ENCODE measurements around the gene TK1. TPM values are rescaled to one million over a fixed set of nuclear protein-coding genes. Genes with fewer than 3 reads are reported as not detected.
"Not testable (repeated sequence)": the region's sequence is repeated elsewhere in the genome, so short reads cannot be mapped to it uniquely, and the experiment has no call there.

Gene TK1
- total RNA-seq, 1 donor from 2014 or later: 65.9 TPM

GRCh38 chr17:78147315-78147998 is 39.4 kb downstream of the TK1 start:
- intact Hi-C loops (cut with micrococcal nuclease): no loop called here
- Mint-ChIP-seq H3K9me3 (no peaks in the 10 kb centered on the region), H3K4me3 (ENCODE audit: low read depth) (no peak overlapping the region), H3K36me3 (ENCODE audit: low read depth) (peaks cover 4% of the 10 kb centered on the region), H3K4me1 (ENCODE audit: low read depth) (peaks cover 5% of the 10 kb centered on the region), H3K27me3 (ENCODE audit: low read depth) (peaks cover 3% of the 10 kb centered on the region), H3K27ac (no peak overlapping the region)
- DNase-seq (ENCODE audit: low spot score): no peak

DNA sequence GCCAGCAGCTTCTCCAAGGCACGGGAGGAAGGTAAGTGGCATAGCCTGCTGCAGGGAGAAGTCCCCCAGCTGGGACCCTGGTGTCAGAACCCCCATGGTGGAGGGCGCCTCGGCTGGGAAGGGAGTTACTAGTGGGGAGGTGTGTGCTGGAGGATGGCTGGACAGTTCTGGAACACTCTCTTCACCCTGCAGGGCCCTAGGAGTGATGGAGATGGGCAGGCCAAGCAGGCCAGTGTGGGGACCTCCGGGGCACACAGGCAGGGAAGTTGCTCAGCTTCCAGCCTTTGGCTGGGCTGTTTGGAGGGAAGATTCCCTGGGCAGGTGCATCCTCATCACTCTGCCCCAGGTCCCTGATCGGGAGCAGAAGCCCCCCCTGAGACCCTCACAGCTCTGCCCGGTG is 40.0 kb downstream of the TK1 start:
- Mint-ChIP-seq H3K4me3 (ENCODE audit: low read depth) (no peak overlapping the region), H3K4me1 (ENCODE audit: low read depth) (peaks cover 5% of the 10 kb centered on the region), H3K36me3 (ENCODE audit: low read depth) (peaks cover 5% of the 10 kb centered on the region), H3K9me3 (no peaks in the 10 kb centered on the region), H3K27me3 (ENCODE audit: low read depth) (peaks cover 3% of the 10 kb centered on the region), H3K27ac (no peak overlapping the region)
- intact Hi-C loops (cut with micrococcal nuclease): no loop called here
- DNase-seq (ENCODE audit: low spot score): no peak

DNA sequence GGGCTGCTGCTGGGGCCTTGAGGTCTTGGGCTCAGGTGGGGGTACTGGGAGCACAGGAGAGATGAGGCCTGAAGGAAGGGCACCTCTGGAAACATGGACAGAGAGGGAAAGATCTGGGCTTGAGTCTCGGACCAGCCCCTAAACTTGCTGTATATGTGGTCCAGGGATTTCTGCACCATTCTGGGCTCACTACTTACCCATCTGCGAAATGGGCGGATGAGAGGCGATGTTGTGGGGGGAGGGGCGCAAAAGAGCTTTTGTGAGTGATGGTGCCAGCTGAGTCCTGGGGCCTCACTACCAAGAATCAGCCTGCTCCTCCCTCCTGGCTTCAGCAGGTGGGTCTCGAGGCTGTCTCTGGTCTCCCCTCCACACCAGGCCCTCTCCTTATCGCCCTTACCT is 40.4 kb downstream of the TK1 start:
- peaks cover 6% of the 10 kb centered on the region for H3K36me3 Mint-ChIP-seq (ENCODE audit: low read depth)
- intact Hi-C loops (cut with micrococcal nuclease): no loop called here

GRCh38 chr17:78144736-78145641 is 41.9 kb downstream of the TK1 start:
- Mint-ChIP-seq H3K27ac (no peak overlapping the region), H3K36me3 (ENCODE audit: low read depth) (peaks cover 15% of the 10 kb centered on the region), H3K9me3 (no peaks in the 10 kb centered on the region), H3K4me1 (ENCODE audit: low read depth) (peaks cover 11% of the 10 kb centered on the region), H3K27me3 (ENCODE audit: low read depth) (no peaks in the 10 kb centered on the region), H3K4me3 (ENCODE audit: low read depth) (no peak overlapping the region)
- no peak for DNase-seq (ENCODE audit: low spot score)
- intact Hi-C loops (cut with micrococcal nuclease): no loop called here

More for the DNA sequence above, 40.4 kb downstream of the TK1 start:
- DNase-seq (ENCODE audit: low spot score): no peak
- Mint-ChIP-seq H3K9me3 (no peaks in the 10 kb centered on the region), H3K4me3 (ENCODE audit: low read depth) (no peak overlapping the region), H3K27ac (no peak overlapping the region), H3K27me3 (ENCODE audit: low read depth) (peaks cover 3% of the 10 kb centered on the region), H3K4me1 (ENCODE audit: low read depth) (peaks cover 5% of the 10 kb centered on the region)

GRCh38 chr17:78144147-78144719 is 42.6 kb downstream of the TK1 start:
- Mint-ChIP-seq H3K9me3 (no peaks in the 10 kb centered on the region), H3K4me3 (ENCODE audit: low read depth) (no peak overlapping the region), H3K4me1 (ENCODE audit: low read depth) (peaks cover 15% of the 10 kb centered on the region), H3K27me3 (ENCODE audit: low read depth) (no peaks in the 10 kb centered on the region), H3K36me3 (ENCODE audit: low read depth) (peaks cover 17% of the 10 kb centered on the region), H3K27ac (peak overlapping the region; percentile 17)
- DNase-seq (ENCODE audit: low spot score): no peak
- intact Hi-C loops (cut with micrococcal nuclease): no loop called here

DNA sequence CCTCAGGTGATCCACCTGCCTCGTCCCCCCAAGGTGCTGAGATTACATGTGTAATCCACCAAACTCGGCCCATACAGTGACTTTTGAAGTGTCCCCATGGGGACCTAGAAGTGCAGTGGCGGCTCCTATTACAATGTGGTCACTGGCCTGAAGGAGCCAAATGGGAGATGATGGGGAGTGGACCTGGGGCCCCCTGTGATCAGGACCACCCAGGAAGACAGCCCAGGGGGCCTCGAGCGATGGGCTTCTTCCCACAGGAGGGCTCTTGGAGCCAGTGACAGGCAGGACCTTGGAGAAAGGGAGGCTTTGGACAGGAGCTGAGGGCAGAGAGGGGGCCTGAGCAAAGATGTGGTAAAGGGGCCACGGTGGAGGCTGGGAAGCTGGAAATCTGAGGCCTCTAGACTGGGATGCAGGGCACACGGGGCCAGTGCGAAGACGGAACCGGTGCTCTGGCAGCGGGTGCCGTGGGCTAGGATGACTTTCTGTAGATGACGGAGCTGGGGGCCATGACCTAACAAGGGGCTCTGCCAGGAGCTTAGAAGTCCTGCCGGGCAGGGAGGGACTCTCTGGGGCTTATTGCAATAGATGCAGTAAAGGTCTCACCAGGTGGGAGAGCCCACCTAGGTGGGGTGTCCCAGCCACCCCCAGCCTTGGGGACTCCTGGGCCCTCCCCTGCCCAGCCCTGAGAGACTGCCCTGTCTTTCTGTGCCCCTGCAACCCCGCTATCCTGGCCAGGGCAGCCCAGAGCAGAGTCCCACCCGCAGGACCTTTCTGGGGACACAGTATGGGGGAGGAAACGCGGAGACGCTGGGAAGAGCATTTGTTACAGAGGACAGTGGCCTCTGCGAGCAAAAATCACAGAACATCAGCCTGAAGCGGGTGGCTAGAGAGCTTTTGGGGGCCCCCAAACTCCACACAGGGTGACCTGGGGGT is 43.4 kb downstream of the TK1 start:
- Mint-ChIP-seq H3K27ac (no peak overlapping the region), H3K27me3 (ENCODE audit: low read depth) (no peaks in the 10 kb centered on the region), H3K9me3 (no peaks in the 10 kb centered on the region), H3K4me1 (ENCODE audit: low read depth) (peaks cover 19% of the 10 kb centered on the region), H3K36me3 (ENCODE audit: low read depth) (peaks cover 22% of the 10 kb centered on the region), H3K4me3 (ENCODE audit: low read depth) (no peak overlapping the region)
- no peak for DNase-seq (ENCODE audit: low spot score)
- intact Hi-C loops (cut with micrococcal nuclease): no loop called here

DNA sequence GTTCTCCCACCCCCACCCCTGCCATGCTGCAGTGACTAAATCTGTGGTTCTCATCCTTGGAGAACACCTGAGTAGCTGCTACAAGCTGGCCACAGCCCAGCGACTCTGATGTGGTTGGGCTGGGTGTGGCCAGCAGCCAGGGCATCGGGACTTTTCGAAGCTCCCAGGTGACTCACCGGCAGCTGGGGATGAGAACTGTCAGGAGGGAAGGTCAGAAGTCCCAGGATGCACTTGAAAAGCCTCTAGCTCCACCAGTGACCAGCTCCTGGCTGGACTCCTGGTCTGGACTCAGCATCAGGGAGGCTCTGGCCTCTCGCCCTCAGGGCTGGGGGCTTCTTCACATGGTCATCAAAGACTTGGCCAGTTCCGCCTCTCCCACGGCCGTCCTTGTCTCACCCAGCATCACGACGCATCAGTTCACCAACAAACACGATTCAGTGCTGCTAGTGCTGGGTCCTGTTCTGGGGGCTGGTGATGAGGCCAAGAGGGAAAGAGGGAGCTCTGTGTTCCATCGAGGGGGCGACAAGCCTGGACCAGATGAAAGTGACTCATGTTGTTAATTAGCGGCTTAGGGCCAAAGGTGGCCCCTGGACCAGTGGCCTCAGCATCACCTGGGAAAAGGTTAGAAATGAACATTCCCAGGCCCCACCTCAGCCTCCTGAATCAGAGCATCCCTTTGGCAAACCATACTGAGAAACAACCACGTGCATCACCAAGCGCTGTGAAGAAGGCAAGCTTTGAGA is 44.6 kb downstream of the TK1 start:
- Mint-ChIP-seq H3K36me3 (ENCODE audit: low read depth) (peaks cover 27% of the 10 kb centered on the region), H3K27ac (no peak overlapping the region), H3K4me3 (ENCODE audit: low read depth) (no peak overlapping the region), H3K4me1 (ENCODE audit: low read depth) (peaks cover 18% of the 10 kb centered on the region), H3K27me3 (ENCODE audit: low read depth) (no peaks in the 10 kb centered on the region), H3K9me3 (no peaks in the 10 kb centered on the region)
- DNase-seq (ENCODE audit: low spot score): no peak
- intact Hi-C loops (cut with micrococcal nuclease): no loop called here

- Mint-ChIP-seq H3K27me3 (ENCODE audit: low read depth) (no peaks in the 10 kb centered on the region), H3K4me1 (ENCODE audit: low read depth) (peaks cover 24% of the 10 kb centered on the region), H3K27ac (no peak overlapping the region), H3K4me3 (ENCODE audit: low read depth) (no peak overlapping the region), H3K9me3 (no peaks in the 10 kb centered on the region), H3K36me3 (ENCODE audit: low read depth) (peaks cover 34% of the 10 kb centered on the region)
- intact Hi-C loops (cut with micrococcal nuclease): no loop called here
- DNase-seq (ENCODE audit: low spot score): no peak
Observed at GRCh38 chr17:78141437-78142118, 45.3 kb downstream of the TK1 start.

- Mint-ChIP-seq H3K27me3 (ENCODE audit: low read depth) (no peaks in the 10 kb centered on the region), H3K36me3 (ENCODE audit: low read depth) (peaks cover 46% of the 10 kb centered on the region), H3K9me3 (no peaks in the 10 kb centered on the region), H3K4me3 (ENCODE audit: low read depth) (no peak overlapping the region), H3K4me1 (ENCODE audit: low read depth) (peaks cover 33% of the 10 kb centered on the region), H3K27ac (peak overlapping the region; percentile 81)
- intact Hi-C loops (cut with micrococcal nuclease): loop anchor here (1.0 kb wide), 3 partner anchors 11 to 47 kb away; partner anchors contain the start of genes AFMID, SYNGR2 and TK1
- DNase-seq (ENCODE audit: low spot score): peak; percentile 97
Observed at GRCh38 chr17:78140169-78141051, 46.4 kb downstream of the TK1 start.

- DNase-seq (ENCODE audit: low spot score); H3K27me3 Mint-ChIP-seq (ENCODE audit: low read depth); H3K4me3 Mint-ChIP-seq (ENCODE audit: low read depth); H3K9me3 Mint-ChIP-seq: not testable (repeated sequence)
- peaks cover 51% of the 10 kb centered on the region for H3K36me3 Mint-ChIP-seq (ENCODE audit: low read depth)
- peaks cover 35% of the 10 kb centered on the region for H3K4me1 Mint-ChIP-seq (ENCODE audit: low read depth)
- peak overlapping the region; percentile 81 for H3K27ac Mint-ChIP-seq
- intact Hi-C loops (cut with micrococcal nuclease): loop anchor here (1.0 kb wide), 3 partner anchors 11 to 47 kb away; partner anchors contain the start of genes AFMID, SYNGR2 and TK1
Observed at GRCh38 chr17:78139861-78140168, 47.0 kb downstream of the TK1 start.

Measured in activated T-helper 2 cell treated with anti-CD3 and anti-CD28 coated beads, Interferon-gamma antibody, Interleukin-2, Interleukin-4, amounts not matched to agents 10 μg/mL and 5 μg/mL and 100 μg/mL, durations not matched to agents 14 hours and 24 hours and 36 hours (primary cell).